SK-N-SH (cell line): ENCODE measurements around the gene SKIDA1. TPM values are rescaled to one million over a fixed set of nuclear protein-coding genes. Genes with fewer than 3 reads are reported as not detected.

Experiments used
- CTCF ChIA-PET: fragments of 300-600, 350-600 bp; formaldehyde crosslinking; extraction: SDS; loops from one replicate; lab custom pipeline; 2021; lab: Yijun Ruan, JAX
- POLR2A ChIA-PET: fragments of 350-600 bp; sonication (Branson Sonifier 250); formaldehyde crosslinking; extraction: SDS; loops from one replicate; lab custom pipeline; 2020; ENCODE audit warnings: antibody characterized with exemption, inconsistent platforms; lab: Yijun Ruan, JAX
- DNase-seq: peaks from one replicate; pipeline ENCODE4 v3.0.0; 2012
- H2AFZ ChIP-seq: fragments of 200-600 bp; sonication (generic); 2 replicates; pipeline ENCODE4 v1.8.1; 2016; ENCODE audit warnings: antibody characterized with exemption, mild to moderate bottlenecking, low read depth
- H3F3A ChIP-seq: fragments of 200-600 bp; sonication (generic); replicated peaks from 2 replicates; pipeline ENCODE3; 2016; ENCODE audit warnings: antibody characterized with exemption, mild to moderate bottlenecking; ENCODE audit not compliant: insufficient read depth
- H3K27ac ChIP-seq, 2 experiments: fragments of 200-500 bp in 1 of 2; fragments of 200-600 bp in 1 of 2; sonication (Bioruptor generic) in 1 of 2; sonication (generic), shearing (Covaris generic) in 1 of 2; 2 replicates each; pipeline versions ENCODE4 v1.5.1 to v1.6.1; 2014 to 2016; ENCODE audit warnings: low read depth in 2 of 2, inconsistent platforms in 1 of 2, low read length in 1 of 2, mild to moderate bottlenecking in 1 of 2, mixed read lengths in 1 of 2
- H3K27me3 ChIP-seq: fragments of 200-600 bp; sonication (generic), shearing (Covaris generic); 2 replicates; pipeline ENCODE4 v1.6.1; 2016; ENCODE audit warnings: mixed run types; ENCODE audit not compliant: insufficient read depth
- H3K36me3 ChIP-seq, 2 experiments: fragments of 200-500 bp in 1 of 2; fragments of 200-600 bp in 1 of 2; sonication (Bioruptor generic) in 1 of 2; sonication (generic) in 1 of 2; replicated peaks in 1 of 2; 2 replicates each; pipeline versions ENCODE3 to v1.5.1; 2014 to 2016; ENCODE audit warnings: low read length in 1 of 2, mild to moderate bottlenecking in 1 of 2; ENCODE audit not compliant: insufficient read depth in 2 of 2, control insufficient read depth in 1 of 2
- H3K4me1 ChIP-seq, 2 experiments: fragments of 200-500 bp in 1 of 2; fragments of 200-600 bp in 1 of 2; sonication (Bioruptor generic) in 1 of 2; sonication (generic), shearing (Covaris generic) in 1 of 2; 2 replicates each; pipeline versions ENCODE4 v1.5.1 to v1.6.1; 2014 to 2016; ENCODE audit warnings: low read depth in 1 of 2, low read length in 1 of 2, mixed run types in 1 of 2; ENCODE audit not compliant: insufficient read depth in 2 of 2, control insufficient read depth in 1 of 2
- H3K4me2 ChIP-seq: fragments of 200-600 bp; sonication (generic), shearing (Covaris generic); 2 replicates; pipeline ENCODE4 v1.6.1; 2017; ENCODE audit warnings: mixed run types
- H3K4me3 ChIP-seq, 2 experiments: fragments of 200-500 bp in 1 of 2; fragments of 200-600 bp in 1 of 2; sonication (Bioruptor generic) in 1 of 2; sonication (generic), shearing (Covaris generic) in 1 of 2; 2 replicates each; pipeline versions ENCODE4 v1.5.1 to v1.8.1; 2014 to 2016; ENCODE audit warnings: low read depth in 2 of 2, inconsistent platforms in 1 of 2, low read length in 1 of 2, mild to moderate bottlenecking in 1 of 2, mixed read lengths in 1 of 2, moderate library complexity in 1 of 2
- H3K79me2 ChIP-seq: fragments of 200-600 bp; sonication (generic); 2 replicates; pipeline ENCODE4 v1.8.1; 2017; ENCODE audit warnings: mild to moderate bottlenecking; ENCODE audit not compliant: insufficient read depth
- H3K9ac ChIP-seq: fragments of 200-600 bp; sonication (generic); 2 replicates; pipeline ENCODE4 v1.6.1; 2017; ENCODE audit warnings: mixed run types
- H3K9me2 ChIP-seq: fragments of 200-600 bp; sonication (generic); 2 replicates; pipeline ENCODE4 v1.6.1; 2017; ENCODE audit warnings: mixed run types
- H3K9me3 ChIP-seq: fragments of 200-600 bp; sonication (generic); 2 replicates; pipeline ENCODE4 v1.6.1; 2017; ENCODE audit warnings: mixed run types, mild to moderate bottlenecking, moderate library complexity
- H4K20me1 ChIP-seq: fragments of 200-600 bp; sonication (generic); 2 replicates; pipeline ENCODE4 v1.6.1; 2017; ENCODE audit warnings: mild to moderate bottlenecking, mixed run types; ENCODE audit not compliant: insufficient read depth
- ELF1 ChIP-seq: IDR thresholded peaks from 2 replicates; pipeline ENCODE4 v1.4.0; 2012
- FOXJ3 ChIP-seq: sonication (generic); formaldehyde crosslinking; IDR thresholded peaks from 2 replicates; pipeline ENCODE4 v1.5.1; 2020; ENCODE audit warnings: mild to moderate bottlenecking, missing genetic modification reagents
- FOXM1 ChIP-seq: IDR thresholded peaks from 2 replicates; pipeline ENCODE4 v1.4.0; 2012; ENCODE audit warnings: low read depth, mild to moderate bottlenecking
- NRF1 ChIP-seq: IDR thresholded peaks from 2 replicates; pipeline ENCODE4 v1.6.1; 2012; ENCODE audit warnings: low read depth, mild to moderate bottlenecking, low read length
- RFX5 ChIP-seq: IDR thresholded peaks from 2 replicates; pipeline ENCODE4 v1.6.1; 2012; ENCODE audit warnings: mild to moderate bottlenecking, improper control_type of control experiment, low read length
- SIN3A ChIP-seq: IDR thresholded peaks from 2 replicates; pipeline ENCODE4 v1.6.1; 2012; ENCODE audit warnings: low read depth, mild to moderate bottlenecking, low read length, moderate library complexity, borderline replicate concordance
- SMC3 ChIP-seq: IDR thresholded peaks from 2 replicates; pipeline ENCODE4 v1.6.1; 2012; ENCODE audit warnings: low read depth, low read length, improper control_type of control experiment
- TAF1 ChIP-seq: IDR thresholded peaks from 2 replicates; pipeline ENCODE4 v1.6.1; 2012; ENCODE audit warnings: low read depth, mild to moderate bottlenecking, low read length, moderate library complexity, borderline replicate concordance
- WGBS: methylation state at CpG from one replicate; pipeline ENCODE4 v1.1.6; 2017; ENCODE audit warnings: low lambda C conversion rate; 5-methylcytosine and 5-hydroxymethylcytosine counted together
- polyA plus RNA-seq, 3 experiments: library from polyadenylated mRNA; depleted of rRNA; stranded (reverse); fragments of >200 nt; gene quantifications; 2 replicates each; pipeline ENCODE4 v1.2.3, GENCODE V29; 2012
- TF ChIP-seq, protein P1 (sequence below): IDR thresholded peaks from 2 replicates; pipeline ENCODE4; 2012
- TF ChIP-seq, protein P2 (sequence below): IDR thresholded peaks from 2 replicates; pipeline ENCODE4 v1.6.1; 2012; ENCODE audit warnings: mild to moderate bottlenecking, low read depth, low read length, moderate library complexity
- TF ChIP-seq, protein P3 (sequence below): IDR thresholded peaks from 2 replicates; pipeline ENCODE4 v1.4.0; 2012; ENCODE audit warnings: low read depth, borderline replicate concordance

The SKIDA1 gene
- polyA plus RNA-seq, 1 of the 3 experiments (the other 2 are of a cell fraction): 0.38 TPM

DNA sequence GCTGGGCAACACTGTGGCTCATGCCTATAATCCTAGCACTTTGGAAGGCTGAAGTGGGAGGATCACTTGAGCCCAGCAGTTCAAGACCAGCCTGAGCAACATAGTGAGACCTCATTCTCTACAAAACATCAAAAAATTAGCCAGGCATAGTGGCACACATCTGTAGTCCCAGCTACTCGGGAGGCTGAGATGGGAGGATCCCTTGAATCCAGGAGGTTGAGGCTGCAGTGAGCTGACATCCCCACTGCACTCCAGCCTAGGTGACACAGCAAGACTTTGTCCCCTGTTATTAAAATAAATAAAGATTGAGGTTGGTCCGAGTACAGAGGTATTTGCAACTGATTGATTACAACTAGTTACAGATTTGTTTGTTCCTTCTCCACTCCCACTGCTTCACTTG, 44.1 kb downstream of the SKIDA1 start (continued):
- TF ChIP-seq, protein P1, sequence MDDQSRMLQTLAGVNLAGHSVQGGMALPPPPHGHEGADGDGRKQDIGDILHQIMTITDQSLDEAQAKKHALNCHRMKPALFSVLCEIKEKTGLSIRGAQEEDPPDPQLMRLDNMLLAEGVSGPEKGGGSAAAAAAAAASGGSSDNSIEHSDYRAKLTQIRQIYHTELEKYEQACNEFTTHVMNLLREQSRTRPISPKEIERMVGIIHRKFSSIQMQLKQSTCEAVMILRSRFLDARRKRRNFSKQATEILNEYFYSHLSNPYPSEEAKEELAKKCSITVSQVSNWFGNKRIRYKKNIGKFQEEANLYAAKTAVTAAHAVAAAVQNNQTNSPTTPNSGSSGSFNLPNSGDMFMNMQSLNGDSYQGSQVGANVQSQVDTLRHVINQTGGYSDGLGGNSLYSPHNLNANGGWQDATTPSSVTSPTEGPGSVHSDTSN: no peak
- TF ChIP-seq SIN3A: no peak
- TF ChIP-seq FOXM1: no peak
- no peak for TF ChIP-seq RFX5

DNA sequence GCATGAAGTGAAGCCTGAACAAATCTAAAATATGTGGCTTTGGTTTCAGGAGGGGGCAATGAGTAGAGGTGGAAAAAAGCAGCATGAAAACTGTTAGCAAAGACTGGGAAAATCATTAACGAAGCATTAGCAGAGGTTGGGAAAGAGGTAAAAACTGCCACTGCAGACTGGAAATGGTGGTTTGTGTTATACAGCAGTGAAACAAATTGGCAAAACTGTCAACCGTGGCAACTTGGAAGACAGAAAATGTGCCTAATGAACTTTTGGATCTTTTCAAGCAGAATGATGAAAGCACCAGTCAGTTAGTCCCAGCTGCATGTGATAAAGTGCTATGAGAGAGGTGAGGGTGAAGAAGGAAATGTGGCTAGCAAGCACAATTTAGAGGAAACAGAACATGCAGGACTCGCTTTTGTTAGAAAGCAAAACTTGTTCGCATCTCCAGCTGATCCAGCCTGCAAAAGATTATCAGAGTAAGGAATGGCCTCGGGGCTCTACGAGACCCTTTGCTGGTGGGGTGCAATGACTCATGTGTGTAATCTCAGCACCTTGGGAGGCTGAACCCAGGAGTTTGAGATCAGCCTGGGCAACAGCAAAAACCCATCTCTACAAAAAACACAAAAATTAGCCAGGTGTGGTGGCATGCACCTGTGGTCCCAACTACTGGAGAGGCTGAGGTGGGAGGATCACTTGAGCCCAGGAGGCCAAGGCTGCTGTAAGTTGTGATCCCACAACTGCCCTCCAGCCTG, 45.7 kb downstream of the SKIDA1 start:
- Histone ChIP-seq H3K4me3 (no peak overlapping the region), H3K4me1 (no peaks in the 10 kb centered on the region), H3K9me3 (no peaks in the 10 kb centered on the region), H4K20me1 (no peaks in the 10 kb centered on the region), H3K9me2 (no peaks in the 10 kb centered on the region), H3K27ac (no peak overlapping the region), H2AFZ (no peak overlapping the region), H3K9ac (no peak overlapping the region), H3K27me3 (no peaks in the 10 kb centered on the region), H3K36me3 (no peaks in the 10 kb centered on the region), H3F3A (no peaks in the 10 kb centered on the region), H3K79me2 (no peaks in the 10 kb centered on the region), H3K4me2 (no peak overlapping the region)
- POLR2A ChIA-PET: no interaction called here
- DNase-seq: no peak
- TF ChIP-seq SMC3: no peak
- TF ChIP-seq, protein P2, sequence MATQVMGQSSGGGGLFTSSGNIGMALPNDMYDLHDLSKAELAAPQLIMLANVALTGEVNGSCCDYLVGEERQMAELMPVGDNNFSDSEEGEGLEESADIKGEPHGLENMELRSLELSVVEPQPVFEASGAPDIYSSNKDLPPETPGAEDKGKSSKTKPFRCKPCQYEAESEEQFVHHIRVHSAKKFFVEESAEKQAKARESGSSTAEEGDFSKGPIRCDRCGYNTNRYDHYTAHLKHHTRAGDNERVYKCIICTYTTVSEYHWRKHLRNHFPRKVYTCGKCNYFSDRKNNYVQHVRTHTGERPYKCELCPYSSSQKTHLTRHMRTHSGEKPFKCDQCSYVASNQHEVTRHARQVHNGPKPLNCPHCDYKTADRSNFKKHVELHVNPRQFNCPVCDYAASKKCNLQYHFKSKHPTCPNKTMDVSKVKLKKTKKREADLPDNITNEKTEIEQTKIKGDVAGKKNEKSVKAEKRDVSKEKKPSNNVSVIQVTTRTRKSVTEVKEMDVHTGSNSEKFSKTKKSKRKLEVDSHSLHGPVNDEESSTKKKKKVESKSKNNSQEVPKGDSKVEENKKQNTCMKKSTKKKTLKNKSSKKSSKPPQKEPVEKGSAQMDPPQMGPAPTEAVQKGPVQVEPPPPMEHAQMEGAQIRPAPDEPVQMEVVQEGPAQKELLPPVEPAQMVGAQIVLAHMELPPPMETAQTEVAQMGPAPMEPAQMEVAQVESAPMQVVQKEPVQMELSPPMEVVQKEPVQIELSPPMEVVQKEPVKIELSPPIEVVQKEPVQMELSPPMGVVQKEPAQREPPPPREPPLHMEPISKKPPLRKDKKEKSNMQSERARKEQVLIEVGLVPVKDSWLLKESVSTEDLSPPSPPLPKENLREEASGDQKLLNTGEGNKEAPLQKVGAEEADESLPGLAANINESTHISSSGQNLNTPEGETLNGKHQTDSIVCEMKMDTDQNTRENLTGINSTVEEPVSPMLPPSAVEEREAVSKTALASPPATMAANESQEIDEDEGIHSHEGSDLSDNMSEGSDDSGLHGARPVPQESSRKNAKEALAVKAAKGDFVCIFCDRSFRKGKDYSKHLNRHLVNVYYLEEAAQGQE: no peak
- TF ChIP-seq TAF1: no peak
- TF ChIP-seq FOXJ3 (CRISPR knock-in tag): no peak
- no peak for TF ChIP-seq NRF1
- WGBS: 72% methylated on average over 6 of the region's 6 CpGs
- CTCF ChIA-PET: no interaction called here

DNA sequence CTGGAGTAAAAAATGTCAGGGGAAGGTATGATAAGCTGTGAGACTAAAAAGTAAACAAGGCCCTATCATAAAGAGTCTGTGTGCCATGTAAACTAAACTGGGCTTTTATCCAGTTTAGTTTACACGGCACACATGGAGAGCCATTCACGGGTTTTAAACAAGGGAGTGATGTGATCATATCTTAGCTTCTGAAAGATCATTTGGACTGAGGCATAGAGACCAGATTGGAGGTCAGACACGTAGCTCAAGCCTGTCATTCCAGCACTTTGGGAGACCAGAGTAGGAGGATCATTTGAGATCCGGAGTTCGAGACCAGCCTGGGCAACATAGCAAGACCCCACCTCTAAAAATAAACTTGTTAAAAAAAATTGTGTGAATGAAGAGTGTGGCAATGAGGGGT, 50.1 kb downstream of the SKIDA1 start:
- 89% methylated on average over 5 of the region's 5 CpGs for WGBS

More for the DNA sequence above, 50.1 kb downstream of the SKIDA1 start:
- Histone ChIP-seq H3K9ac (no peak overlapping the region), H4K20me1 (no peaks in the 10 kb centered on the region), H3K4me3 (no peak overlapping the region), H3K9me3 (no peaks in the 10 kb centered on the region), H3K27ac (no peak overlapping the region), H3K79me2 (no peaks in the 10 kb centered on the region), H3K4me2 (no peak overlapping the region), H3K27me3 (no peaks in the 10 kb centered on the region), H3K36me3 (no peaks in the 10 kb centered on the region)
- CTCF ChIA-PET: no interaction called here
- no peak for DNase-seq
- no peak for TF ChIP-seq ELF1
- TF ChIP-seq, protein P3, sequence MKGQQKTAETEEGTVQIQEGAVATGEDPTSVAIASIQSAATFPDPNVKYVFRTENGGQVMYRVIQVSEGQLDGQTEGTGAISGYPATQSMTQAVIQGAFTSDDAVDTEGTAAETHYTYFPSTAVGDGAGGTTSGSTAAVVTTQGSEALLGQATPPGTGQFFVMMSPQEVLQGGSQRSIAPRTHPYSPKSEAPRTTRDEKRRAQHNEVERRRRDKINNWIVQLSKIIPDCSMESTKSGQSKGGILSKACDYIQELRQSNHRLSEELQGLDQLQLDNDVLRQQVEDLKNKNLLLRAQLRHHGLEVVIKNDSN: no peak
- TF ChIP-seq, all 33 proteins: peak for 0
- no peak overlapping the region for H2AFZ ChIP-seq
- no peaks in the 10 kb centered on the region for H3K9me2 ChIP-seq
- no peaks in the 10 kb centered on the region for H3F3A ChIP-seq
- no peaks in the 10 kb centered on the region for H3K4me1 ChIP-seq
- POLR2A ChIA-PET: no interaction called here
